ENCODE results near the gene AGPAT3.

AGPAT3 gene

GRCh38 chr21:43981871-43982210 is 116.8 kb downstream of the AGPAT3 start:
- DNase-seq: no peak

GRCh38 chr21:43982489-43983078 is 117.6 kb downstream of the AGPAT3 start:
- DNase-seq: no peak

- DNase-seq: no peak
These were observed 118.4 kb downstream of the AGPAT3 start for GRCh38 chr21:43983390-43983789.

GRCh38 chr21:43983860-43984420 is 118.9 kb downstream of the AGPAT3 start:
- no peak for DNase-seq

GRCh38 chr21:43984905-43985689 is 120.1 kb downstream of the AGPAT3 start:
- DNase-seq: no peak

- DNase-seq: no peak
These were observed 120.7 kb downstream of the AGPAT3 start for GRCh38 chr21:43985690-43986251.

GRCh38 chr21:43986544-43987451 is 121.8 kb downstream of the AGPAT3 start:
- no peak for DNase-seq

GRCh38 chr21:43987509-43987908 is 122.5 kb downstream of the AGPAT3 start:
- DNase-seq: no peak

GRCh38 chr21:43988016-43988415 is 123.0 kb downstream of the AGPAT3 start:
- no peak for DNase-seq

- DNase-seq: no peak
These were observed 123.6 kb downstream of the AGPAT3 start for GRCh38 chr21:43988506-43989230.

GRCh38 chr21:43989401-43989800 is 124.4 kb downstream of the AGPAT3 start:
- no peak for DNase-seq

- DNase-seq: no peak
These were observed 126.5 kb downstream of the AGPAT3 start for GRCh38 chr21:43991447-43991991.

- DNase-seq: no peak
These were observed 127.1 kb downstream of the AGPAT3 start for GRCh38 chr21:43992121-43992520.

- DNase-seq: no peak
These were observed 128.5 kb downstream of the AGPAT3 start for GRCh38 chr21:43993420-43993934.

GRCh38 chr21:43994085-43994484 is 129.1 kb downstream of the AGPAT3 start:
- no peak for DNase-seq

GRCh38 chr21:43994646-43995045 is 129.6 kb downstream of the AGPAT3 start:
- no peak for DNase-seq

GRCh38 chr21:43995521-43996105 is 130.6 kb downstream of the AGPAT3 start:
- no peak for DNase-seq

- DNase-seq: no peak
These were observed 133.0 kb downstream of the AGPAT3 start for GRCh38 chr21:43997766-43998742.

- DNase-seq: no peak
These were observed 135.3 kb downstream of the AGPAT3 start for GRCh38 chr21:44000360-44000759.

- DNase-seq: no peak
These were observed 137.5 kb downstream of the AGPAT3 start for GRCh38 chr21:44002511-44002910.
